ENCODE data around the gene KLHL22. TPM values are rescaled to one million over a fixed set of nuclear protein-coding genes. Genes with fewer than 3 reads are reported as not detected.
A peak's percentile ranks its signal among the peaks of the same experiment; 100 is the strongest.

Gene KLHL22
- total RNA-seq, 1 donor = 36.9 TPM

DNA sequence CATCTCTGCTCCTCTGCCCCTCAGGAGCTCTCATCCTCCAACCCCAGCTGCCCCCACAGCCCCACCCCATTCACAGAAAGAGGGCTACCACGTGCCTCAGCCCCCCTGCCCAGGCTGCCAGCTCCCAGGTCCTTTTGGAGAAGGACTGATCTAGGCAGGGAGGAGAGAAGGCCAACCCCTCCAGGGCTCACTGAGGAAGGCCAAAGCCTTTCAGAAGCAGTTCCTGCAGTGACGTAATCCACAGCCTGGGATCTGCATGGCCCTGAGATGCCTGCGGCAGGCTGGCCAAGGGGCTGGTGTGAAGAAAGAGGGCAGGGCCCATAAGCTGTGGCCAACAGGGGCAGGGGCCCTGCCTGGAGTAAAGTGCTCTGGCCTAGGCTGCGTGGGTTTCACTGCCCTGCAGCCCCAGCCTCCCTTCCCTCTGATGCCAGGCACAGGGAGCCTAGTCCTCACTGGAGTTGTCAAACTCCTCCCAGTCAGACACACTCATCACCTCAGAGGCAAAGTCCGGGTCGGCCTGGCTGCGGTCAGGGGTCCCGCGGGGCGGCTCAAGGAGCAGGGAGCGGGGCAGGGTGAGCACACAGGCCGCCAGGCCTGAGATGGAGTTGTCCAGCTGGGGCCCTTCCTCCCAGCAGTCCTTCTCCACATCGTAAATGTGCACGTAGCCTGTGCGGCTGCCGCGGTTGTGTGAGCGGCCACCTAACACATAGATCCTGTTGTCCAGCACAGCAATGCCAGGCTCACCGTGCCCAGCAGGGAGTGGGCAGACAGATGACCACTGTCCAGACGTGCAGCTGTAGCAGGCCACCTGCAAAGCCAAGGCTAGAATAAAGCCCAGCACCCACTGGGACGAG lies 53.7 kb downstream of the KLHL22 start:
- Histone ChIP-seq H3K9me3 (ENCODE audit: low read depth, low read length) (no peaks in the 10 kb centered on the region), H3K4me2 (ENCODE audit: insufficient read depth, low read length) (no peak overlapping the region), H3K27ac (ENCODE audit: low read depth, low read length) (no peak overlapping the region), H2AFZ (ENCODE audit: low read length) (no peak overlapping the region), H3K27me3 (ENCODE audit: insufficient read depth, low read length) (no peaks in the 10 kb centered on the region), H3K4me3 (ENCODE audit: insufficient read depth, low read length) (no peak overlapping the region), H4K20me1 (ENCODE audit: insufficient read depth, low read length) (peaks cover 6% of the 10 kb centered on the region), H3K4me1 (ENCODE audit: insufficient read depth, low read length) (peaks cover 11% of the 10 kb centered on the region), H3K36me3 (ENCODE audit: insufficient read depth, low read length) (peaks cover 31% of the 10 kb centered on the region), H3K79me2 (ENCODE audit: insufficient read depth, low read length) (no peaks in the 10 kb centered on the region)
- DNase-seq (ENCODE audit: insufficient read length, low spot score, missing footprints) = peak; percentile 93
- no peak for TF ChIP-seq CTCF (IDR thresholded peaks at IDR 0.05; ENCODE audit: extremely low read depth, low read depth, low read length)

DNA sequence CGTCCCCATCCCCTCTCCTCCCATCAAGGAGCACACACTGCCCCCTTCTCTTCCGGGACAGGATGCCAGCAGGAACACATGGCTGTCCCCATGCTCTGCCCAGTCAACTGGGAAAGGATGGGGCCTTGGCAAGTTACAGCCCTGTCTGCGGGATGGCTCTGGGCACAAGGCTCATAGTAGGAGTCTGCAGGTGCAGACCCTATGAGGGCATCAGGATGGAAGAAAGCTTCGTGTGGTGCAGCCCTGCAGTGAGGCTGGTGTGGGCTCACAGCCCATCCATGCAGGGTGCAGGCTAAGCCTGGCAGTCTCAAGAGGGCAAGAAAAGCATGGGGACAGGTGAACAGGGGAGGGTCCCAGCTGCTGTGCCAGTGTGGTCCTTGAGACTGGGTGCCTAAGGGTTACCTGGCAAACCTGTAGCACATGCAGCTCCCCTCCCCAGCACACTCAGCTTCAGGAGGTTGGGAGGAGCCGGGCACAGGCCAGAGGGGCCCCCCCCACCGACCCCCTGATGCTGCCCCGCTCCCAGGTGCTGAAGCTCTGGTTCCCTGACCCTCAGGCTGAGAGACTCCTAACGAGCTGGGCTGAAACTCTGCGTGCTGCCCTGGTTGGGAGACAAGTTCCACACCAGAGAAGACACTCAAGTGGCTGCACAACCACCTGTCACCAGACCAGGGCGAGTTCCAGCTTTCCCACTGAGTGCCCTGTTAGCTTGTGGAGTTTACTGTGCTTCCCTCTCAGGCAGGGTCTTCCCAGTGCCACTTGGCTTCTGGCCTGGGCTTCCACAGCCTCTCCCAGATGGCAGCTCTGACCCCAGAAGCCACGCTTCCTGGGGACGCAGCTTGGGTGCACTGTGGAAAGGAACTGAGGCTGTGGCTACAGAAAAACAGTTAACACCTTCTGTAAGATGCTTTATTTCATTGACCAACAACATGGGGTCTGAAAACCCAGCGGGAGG lies 54.7 kb downstream of the KLHL22 start:
- H3K27me3 ChIP-seq (ENCODE audit: insufficient read depth, low read length) = no peaks in the 10 kb centered on the region
- DNase-seq (ENCODE audit: insufficient read length, low spot score, missing footprints) = peak; percentile 87
- peaks cover 13% of the 10 kb centered on the region for H3K4me1 ChIP-seq (ENCODE audit: insufficient read depth, low read length)
- peaks cover 8% of the 10 kb centered on the region for H4K20me1 ChIP-seq (ENCODE audit: insufficient read depth, low read length)
- no peak overlapping the region for H3K4me3 ChIP-seq (ENCODE audit: insufficient read depth, low read length)
- peaks cover 8% of the 10 kb centered on the region for H3K79me2 ChIP-seq (ENCODE audit: insufficient read depth, low read length)
- no peak overlapping the region for H3K27ac ChIP-seq (ENCODE audit: low read depth, low read length)
- H3K9me3 ChIP-seq (ENCODE audit: low read depth, low read length) = no peaks in the 10 kb centered on the region
- no peak for TF ChIP-seq CTCF (IDR thresholded peaks at IDR 0.05; ENCODE audit: extremely low read depth, low read depth, low read length)
- H3K4me2 ChIP-seq (ENCODE audit: insufficient read depth, low read length) = no peak overlapping the region
- no peak overlapping the region for H2AFZ ChIP-seq (ENCODE audit: low read length)
- H3K36me3 ChIP-seq (ENCODE audit: insufficient read depth, low read length) = peaks cover 26% of the 10 kb centered on the region

DNA sequence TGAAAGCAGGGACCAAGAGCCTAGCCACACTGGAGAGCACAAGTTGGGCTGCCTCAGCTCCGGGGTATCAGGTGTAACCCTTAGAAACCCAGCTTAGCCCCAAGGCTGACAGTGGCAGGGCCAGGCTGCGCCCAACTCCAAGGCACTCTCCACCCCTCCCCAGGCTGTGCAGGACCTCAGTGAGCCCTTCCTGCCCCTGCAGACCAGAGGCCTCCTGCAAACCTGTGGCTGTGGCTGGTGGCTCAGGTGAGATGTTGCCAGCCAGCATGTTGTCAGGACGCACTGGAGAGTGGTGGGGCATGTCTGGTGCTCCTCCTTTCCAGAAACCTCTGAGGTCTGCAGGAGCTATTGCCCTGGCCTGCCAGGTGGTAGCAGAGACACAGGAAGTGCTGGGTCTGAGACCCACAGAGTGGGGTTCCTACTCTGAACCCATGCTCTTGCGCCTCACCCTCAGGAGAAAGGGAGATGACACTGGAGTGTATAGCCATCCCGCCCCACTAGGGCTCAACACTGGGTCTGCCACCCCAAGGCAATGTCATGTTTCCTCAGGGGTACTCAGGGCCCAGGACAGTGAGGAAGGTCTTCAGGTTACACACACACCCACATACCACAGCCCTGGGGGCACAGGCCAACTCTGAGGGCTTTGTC lies 55.5 kb downstream of the KLHL22 start:
- no peak for TF ChIP-seq CTCF (IDR thresholded peaks at IDR 0.05; ENCODE audit: extremely low read depth, low read depth, low read length)
- Histone ChIP-seq H3K4me1 (ENCODE audit: insufficient read depth, low read length) (peaks cover 22% of the 10 kb centered on the region), H3K9me3 (ENCODE audit: low read depth, low read length) (no peaks in the 10 kb centered on the region), H3K79me2 (ENCODE audit: insufficient read depth, low read length) (peaks cover 16% of the 10 kb centered on the region), H3K27ac (ENCODE audit: low read depth, low read length) (no peak overlapping the region), H3K4me3 (ENCODE audit: insufficient read depth, low read length) (no peak overlapping the region), H3K27me3 (ENCODE audit: insufficient read depth, low read length) (no peaks in the 10 kb centered on the region), H2AFZ (ENCODE audit: low read length) (no peak overlapping the region), H4K20me1 (ENCODE audit: insufficient read depth, low read length) (peaks cover 17% of the 10 kb centered on the region), H3K36me3 (ENCODE audit: insufficient read depth, low read length) (peaks cover 20% of the 10 kb centered on the region), H3K4me2 (ENCODE audit: insufficient read depth, low read length) (no peak overlapping the region)
- DNase-seq (ENCODE audit: insufficient read length, low spot score, missing footprints) = peak; percentile 78
